Fibroblast of the conjunctiva (primary cell): ENCODE data around the gene SYTL1.

Source experiments
- DNase-seq: peaks from one replicate; pipeline ENCODE4 v3.0.0-alpha.2; 2010; ENCODE audit warnings: low read depth

SYTL1 gene

GRCh38 chr1:27346991-27347624 lies 5.3 kb downstream of the SYTL1 start:
- no peak for DNase-seq

GRCh38 chr1:27348861-27349783 lies 7.3 kb downstream of the SYTL1 start:
- DNase-seq: no peak

GRCh38 chr1:27349784-27350662 lies 8.2 kb downstream of the SYTL1 start:
- no peak for DNase-seq

DNA sequence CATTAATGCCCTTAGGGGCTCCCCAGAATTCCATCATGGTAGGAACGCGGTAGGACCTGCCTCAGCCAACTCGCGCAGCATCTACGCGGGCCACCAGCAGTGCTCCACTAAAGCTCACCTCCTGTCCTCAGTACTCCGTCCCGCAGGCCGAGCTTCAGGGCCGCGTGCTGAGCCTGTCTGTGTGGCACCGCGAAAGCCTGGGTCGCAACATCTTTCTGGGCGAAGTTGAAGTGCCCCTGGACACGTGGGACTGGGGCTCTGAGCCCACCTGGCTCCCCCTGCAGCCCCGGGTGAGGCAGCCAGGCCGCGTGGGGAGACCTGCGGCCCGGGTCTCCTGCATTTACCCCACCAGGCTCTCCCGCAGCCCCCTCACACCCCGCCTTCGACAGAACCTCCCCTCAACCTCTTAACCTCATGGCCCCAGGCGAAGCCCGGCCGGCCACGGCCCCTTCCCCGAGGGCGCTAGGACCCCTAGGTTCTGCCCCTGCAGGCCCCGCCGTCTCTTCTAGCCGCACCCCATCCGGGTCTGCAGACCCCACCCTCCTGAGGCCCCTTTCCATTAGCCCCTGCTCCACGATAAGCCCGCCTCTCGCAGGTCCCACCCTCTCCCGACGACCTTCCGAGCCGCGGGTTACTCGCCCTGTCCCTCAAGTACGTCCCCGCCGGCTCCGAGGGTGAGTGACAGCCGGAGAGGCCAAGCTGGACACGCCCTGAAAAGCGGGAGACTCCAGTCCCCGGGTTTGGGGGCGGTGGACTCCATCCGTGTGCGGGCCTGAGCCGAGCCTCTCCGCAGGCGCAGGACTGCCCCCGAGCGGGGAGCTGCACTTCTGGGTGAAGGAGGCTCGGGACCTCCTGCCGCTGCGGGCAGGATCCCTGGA lies 9.1 kb downstream of the SYTL1 start:
- no peak for DNase-seq

DNA sequence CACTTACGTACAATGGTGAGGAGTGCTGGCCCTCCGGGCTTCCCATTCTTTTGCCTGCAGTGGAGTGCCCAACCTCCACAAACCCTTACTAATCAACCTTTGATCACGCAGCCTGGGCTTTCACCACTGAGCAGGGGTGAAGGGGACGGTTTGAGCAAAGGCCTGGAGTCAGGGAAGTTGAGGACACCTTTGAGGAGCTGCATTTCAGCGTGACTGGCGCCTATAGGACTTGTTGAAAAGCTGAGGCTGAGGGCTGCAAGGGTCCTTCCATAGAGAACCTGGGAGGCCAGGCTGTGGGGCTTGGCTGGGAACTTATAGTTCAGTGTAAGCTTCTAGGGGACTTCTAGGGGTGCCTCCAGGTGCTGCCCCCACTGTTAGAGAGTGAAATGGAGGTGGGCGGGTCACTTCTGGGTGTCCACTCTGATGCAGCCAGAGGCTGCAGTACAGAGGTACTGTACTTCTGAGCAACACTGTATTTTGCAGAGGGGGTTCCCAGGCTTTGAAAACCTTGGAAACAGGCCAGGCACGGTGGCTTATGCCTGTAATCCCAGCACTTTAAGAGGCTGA lies 9.8 kb downstream of the SYTL1 start:
- no peak for DNase-seq

DNA sequence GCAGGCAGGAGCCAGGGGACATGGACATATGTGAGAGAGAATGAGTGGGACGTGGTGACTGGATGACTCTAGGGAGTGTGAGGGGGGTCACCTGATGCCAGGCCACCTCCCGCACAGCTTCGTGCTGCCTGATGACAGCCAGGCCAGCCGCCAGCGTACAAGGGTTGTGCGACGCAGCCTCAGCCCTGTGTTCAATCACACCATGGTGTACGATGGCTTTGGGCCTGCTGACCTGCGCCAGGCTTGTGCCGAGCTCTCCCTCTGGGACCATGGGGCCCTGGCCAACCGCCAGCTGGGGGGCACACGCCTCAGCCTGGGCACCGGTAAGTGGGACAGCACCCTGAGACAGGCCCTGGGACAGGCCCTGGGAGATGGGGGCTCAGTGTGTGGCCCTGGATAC lies 11.3 kb downstream of the SYTL1 start:
- DNase-seq: no peak

- DNase-seq: no peak
These were observed 11.8 kb downstream of the SYTL1 start for GRCh38 chr1:27353629-27354028.

- DNase-seq: no peak
These were observed 13.9 kb downstream of the SYTL1 start for GRCh38 chr1:27355683-27356082.

DNA sequence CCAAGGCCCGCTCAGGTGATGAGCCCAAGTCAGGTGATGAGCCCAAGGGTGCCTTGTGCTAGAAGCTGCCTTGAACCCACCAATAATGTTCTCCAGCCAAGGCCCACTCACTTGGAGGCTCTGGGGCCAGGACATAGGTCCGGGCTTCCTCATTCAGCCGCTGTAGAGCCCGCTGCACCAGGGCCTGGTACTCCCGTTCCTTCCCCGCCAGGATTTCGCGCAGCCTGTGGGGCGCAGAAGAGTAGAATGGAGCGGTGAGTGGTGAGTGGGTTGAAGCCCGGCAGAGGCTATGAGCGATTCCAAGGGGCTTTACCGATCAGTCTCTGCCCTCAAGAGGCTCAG lies 14.4 kb downstream of the SYTL1 start:
- no peak for DNase-seq

GRCh38 chr1:27356619-27357280 lies 14.9 kb downstream of the SYTL1 start:
- no peak for DNase-seq

- DNase-seq: no peak
These were observed 15.6 kb downstream of the SYTL1 start for GRCh38 chr1:27357281-27358037.

- no peak for DNase-seq
These were observed 16.5 kb downstream of the SYTL1 start for GRCh38 chr1:27358038-27358927.

- DNase-seq: no peak
These were observed 17.1 kb downstream of the SYTL1 start for GRCh38 chr1:27358928-27359313.

GRCh38 chr1:27359822-27360158 lies 18.0 kb downstream of the SYTL1 start:
- no peak for DNase-seq

DNA sequence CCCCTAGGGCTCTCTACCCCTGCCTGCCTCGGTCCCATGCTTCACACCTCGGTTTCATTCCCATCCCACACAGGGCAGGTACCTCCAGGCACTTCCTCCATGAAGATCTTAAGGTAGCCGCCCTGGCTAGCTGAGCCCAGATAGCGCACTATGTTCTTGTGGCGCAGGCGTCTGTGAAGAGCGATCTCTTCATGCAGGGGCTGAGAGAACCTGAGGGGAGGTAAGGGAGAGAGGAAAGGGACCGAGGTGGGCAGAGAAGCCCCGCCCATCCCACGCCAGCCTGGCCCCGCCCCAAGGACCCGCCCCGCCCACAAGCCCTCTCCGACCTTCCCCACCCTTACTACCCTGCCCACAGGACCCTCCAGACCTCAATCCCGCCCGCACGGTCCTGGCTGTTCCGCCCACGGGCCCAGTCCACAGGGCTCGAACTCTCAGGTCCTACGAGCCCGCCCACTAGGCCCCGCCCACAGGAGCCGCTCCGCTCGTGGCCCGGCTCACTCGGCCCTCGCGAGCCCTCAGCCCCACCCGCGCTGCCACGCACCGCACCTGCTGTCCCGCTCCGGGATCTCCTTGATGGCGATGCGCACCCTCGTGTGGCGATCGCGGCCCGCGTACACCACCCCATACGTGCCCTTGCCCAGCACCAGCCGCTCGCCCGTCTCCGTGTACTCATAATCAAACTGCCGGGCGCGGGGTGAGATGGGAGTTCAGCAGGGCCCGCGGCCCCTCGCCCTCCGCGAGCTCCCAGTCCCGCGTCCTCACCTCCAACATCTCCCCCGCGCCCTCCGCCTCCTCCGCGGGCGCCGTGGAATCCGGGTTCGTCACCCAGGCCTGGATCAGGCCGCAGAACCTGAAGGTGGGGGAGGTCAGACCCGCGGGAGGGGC lies 18.6 kb downstream of the SYTL1 start:
- no peak for DNase-seq

- DNase-seq: no peak
These were observed 19.2 kb downstream of the SYTL1 start for GRCh38 chr1:27361044-27361402.

DNA sequence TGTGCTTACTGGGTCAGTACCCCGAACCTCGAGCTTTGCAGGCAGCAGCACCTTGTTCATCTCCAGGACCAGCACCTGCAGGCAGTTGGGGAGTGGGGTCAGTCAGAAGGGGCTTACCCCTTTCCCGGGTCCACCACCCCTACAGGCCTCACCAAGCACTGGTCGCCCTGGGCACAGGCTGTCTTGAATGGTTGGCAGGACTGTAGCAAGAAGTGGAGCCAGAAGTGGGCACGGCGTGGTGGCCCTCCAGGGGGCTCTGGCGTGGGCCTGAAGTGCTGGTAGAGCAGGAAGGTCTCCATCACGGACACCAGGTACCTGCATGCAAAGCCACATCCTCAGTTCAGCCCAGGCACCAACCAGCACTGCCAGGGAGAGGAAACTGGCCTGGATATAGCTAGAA lies 19.7 kb downstream of the SYTL1 start:
- no peak for DNase-seq
